8988T (cell line): ENCODE data around the gene FAM83D.

Experiments used
- DNase-seq: peaks from one replicate; pipeline ENCODE4 v3.0.0; 2011

Gene FAM83D

GRCh38 chr20:38926142-38926933, at the start of gene FAM83D:
TSS of gene FAM83D (plus strand) at chr20:38926417. CDS start at chr20:38926443, 26 bp downstream.
- peak; percentile 97 for DNase-seq

DNA sequence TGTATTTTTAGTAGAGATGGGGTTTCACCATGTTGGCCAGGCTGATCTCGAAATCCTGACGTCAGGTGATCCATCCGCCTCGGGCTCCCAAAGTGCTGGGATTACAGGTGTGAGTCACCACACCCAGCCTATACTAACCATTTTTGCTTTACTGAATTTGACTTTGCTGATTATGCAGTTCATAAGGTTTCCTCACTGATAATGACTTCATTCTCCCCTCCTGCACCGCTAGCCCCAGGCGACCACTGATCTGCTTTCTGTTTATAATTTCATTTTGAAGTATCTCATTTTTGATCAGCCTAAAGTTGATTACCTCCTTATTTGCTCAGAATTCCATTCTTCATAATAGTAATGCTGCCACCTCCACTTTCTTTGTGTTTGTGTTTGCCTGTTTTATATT, 48.7 kb upstream of the FAM83D start:
- DNase-seq: no peak

GRCh38 chr20:38878866-38879265, 47.4 kb upstream of the FAM83D start:
- no peak for DNase-seq

- no peak for DNase-seq
Measured at GRCh38 chr20:38880952-38881735, 45.1 kb upstream of the FAM83D start.

DNA sequence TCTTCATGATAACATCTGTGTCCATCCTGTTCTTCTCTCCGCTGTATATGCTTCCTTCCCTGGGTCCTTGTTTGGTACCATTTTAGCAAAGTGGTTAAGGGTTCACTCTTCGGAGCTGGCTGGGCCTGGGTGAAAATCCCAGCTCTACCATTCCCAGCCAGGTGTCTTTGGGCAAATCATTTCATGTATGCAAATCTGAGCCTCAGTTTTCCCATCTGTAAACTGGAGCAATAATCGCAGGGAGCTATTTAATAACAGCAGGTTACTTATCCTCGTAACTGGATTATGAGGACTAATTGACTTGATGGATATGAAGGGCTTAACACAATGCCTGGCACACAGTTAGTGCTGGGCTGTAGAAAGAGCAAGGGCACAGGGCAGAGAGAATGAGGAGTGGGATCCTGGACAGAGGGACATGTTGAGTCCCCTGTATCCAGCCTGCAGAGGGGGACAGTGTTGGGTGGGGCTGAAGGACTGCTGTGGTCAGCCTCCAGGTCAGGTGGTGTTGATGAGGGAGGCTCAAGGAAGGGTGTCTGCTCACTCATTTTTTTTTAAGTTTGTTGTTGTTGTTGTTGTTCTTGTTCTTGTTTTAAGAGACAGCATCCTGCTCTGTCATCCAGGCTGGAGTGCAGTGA, 44.3 kb upstream of the FAM83D start:
- no peak for DNase-seq

GRCh38 chr20:38882600-38882999, 43.6 kb upstream of the FAM83D start:
- no peak for DNase-seq

DNA sequence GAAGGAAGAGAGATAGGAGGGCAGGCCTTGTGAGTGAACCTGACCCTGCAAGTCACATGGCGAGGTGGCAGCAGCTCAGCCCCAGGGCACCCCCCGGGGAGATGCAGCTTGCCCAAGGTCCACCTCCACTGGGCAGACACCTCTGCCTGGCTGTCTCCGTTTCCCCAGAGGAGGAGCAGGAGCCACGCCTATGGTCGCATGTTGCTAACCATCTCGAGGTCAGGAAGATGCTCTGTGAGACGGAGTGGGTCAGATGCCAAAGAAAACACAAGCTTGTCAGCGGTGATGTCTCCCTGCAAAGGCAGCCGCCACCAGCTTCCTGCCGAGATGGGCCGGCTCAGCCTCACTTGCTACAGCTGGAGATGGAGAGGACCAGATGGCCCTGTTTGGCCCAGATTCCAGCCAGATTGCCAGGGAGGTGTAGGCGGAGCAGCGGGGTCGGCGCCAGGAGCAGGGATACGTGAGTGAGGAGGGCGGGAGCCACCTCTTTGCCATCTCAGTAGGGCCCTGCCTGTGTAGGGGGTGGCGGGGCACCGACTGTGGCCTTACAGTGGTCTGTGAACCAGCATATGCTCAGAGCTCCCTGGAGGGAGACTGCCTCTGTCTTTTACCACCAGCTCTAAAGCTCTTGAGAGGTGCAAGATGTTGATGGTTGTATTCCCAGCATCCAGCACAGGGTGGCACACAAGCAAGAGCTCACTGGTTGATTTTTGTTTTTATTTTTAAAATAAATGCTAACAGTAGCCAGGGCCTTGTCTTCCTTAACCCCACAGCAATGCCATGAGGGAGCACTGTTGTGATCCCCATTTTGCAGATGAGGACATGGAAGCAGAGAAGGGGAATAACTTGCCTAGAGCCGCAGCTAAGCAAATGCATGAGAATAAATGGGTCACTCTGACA, 42.9 kb upstream of the FAM83D start:
- no peak for DNase-seq

- no peak for DNase-seq
Measured at GRCh38 chr20:38883981-38884733, 42.1 kb upstream of the FAM83D start.

DNA sequence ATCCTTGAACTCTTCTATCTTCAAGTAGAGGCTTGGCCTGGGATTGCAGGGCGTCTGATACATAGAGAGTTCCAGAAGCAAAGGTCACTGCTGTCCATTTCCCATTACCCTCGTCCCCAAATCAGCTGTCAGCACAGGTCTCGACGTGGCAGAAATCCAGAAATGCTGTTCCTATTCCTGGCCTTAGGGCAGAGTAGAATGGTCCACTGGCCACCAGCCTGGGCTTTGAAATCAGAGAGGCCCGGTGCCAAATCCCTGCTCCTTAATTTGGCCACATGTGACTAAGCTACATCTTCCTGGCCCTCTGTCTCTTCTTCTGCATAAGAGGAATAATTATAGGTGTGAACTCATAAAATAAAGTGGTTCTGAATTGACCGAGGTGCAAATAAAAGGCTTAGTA, 40.9 kb upstream of the FAM83D start:
- DNase-seq: no peak

DNA sequence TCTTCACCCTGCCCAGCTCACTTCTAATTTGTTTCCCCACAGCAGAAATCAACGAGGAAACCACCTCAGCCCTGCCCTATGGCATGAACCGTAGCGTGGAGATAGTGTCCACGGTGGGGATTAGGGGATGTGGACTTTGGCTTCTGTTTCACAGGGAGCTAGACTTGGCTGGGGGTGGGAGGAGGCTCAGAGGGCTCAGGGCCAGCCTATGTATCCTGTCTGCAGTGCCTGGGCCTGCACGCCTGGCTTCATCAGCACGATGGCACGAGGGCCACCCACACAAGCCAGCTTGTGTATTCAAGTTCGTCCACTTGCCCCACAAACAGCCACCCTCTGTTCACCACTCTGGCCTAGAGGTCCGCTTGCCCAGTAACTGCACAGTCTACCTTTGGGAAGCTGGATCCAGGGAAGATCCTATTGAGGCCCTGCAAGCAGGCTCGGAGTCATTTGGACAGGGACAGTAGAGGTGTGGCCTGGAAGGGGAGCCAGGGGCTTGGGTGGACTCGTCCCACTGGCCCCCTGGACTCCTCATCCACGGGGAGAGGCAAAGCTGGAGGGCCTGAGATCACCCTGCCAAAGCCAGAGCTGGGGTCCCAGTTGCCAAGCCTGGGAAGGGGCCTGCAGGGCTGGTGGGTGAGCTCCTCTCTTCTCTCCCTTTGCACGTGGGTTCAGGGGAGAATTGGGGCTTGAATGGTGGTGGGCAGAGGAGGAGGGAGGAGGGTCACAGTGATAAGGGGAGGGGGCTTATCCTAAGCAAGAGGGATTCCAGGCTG, 38.0 kb upstream of the FAM83D start:
- no peak for DNase-seq

DNA sequence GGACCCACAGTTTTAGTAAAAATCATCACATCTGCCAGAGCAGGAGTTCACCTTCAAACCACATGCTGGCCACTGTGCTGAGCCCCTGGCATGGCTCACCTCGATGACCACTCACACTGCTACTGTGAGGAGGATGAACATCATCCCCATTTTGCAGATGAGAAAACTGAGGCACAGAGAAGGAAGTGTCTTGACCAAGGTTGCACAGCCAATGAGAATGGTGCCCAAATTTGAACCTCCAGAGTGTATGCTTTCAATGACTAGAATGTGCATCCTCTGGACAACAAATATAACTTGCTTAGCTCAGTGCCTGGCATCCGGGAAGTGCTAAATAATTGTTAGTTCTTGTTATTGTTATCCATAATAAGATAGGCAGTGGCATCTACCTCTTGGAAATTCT, 37.2 kb upstream of the FAM83D start:
- no peak for DNase-seq

DNA sequence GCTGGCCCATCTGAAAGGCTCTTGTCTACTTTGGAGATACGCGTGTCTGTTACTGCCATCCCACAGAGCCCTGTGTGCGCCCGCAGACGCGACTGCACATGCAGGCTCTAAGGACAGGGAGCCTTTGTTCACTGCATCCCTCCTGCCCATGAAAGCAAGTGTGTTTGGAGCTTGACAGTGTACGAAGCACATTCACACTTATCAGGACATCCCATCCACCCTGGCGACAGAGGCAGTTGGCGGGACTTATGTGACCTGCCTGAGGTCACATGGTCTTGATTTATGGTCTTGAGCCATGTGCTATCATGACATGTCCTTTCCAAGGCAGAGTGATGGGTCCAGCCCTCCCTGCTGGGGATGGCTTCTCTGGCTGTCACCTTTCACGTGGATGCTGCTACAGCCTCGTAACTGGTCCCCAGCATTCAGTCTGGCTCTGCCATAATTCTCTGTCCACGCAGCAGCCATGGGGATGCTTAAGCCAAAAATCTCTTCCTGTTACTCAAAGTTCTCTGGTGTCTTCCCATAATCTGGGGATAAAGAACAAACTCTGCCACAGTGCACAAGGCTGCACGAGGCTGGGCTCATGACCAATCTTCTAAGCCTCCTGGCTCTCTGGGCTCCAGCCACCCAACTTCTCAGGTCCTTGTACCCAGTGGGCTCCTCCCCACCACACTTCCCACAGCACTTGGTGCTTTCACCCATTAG, 36.3 kb upstream of the FAM83D start:
- no peak for DNase-seq

GRCh38 chr20:38890497-38890818, 35.8 kb upstream of the FAM83D start:
- DNase-seq: no peak

DNA sequence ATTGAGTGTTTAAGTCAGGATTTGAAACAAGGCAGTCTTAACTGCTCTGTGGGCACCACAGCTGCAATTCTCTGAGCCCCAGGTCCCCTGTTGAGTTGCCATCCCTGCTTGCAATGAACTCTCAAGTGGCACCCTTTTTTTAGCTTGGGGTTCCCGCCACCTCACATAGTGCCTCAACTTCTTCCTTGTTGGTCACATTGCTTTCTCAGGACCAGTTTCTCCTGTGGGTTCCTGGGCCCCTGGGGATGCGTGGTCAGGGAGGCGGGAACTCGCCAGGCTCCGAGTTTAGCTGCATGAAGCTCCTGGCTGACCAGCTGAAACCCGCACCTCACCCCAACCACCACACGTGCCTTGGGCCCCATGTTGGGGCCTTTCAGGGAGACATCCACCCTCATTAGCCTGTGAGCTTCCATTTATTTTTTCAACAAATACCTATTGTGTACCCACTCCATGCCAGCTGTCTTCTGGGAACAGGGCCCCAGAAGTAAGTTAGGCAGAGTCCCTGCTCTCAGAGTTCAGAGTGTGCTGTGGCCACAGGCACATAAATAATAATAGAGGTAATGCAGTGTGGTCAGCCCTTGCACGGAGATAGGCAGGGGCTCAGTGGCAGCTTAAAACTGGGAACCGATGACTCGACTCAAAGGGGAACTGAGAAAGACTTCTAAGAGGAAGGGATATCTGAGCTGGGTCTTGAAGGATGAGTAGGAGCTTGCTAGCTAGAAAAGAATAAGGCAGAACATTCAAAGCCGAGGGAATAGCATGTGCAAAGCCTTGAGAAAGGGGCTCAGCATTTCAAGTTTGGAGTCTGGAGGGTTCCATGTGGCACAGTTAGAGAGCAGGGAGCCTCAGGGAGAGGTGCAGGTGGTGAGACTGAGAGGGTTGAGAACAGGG, 33.9 kb upstream of the FAM83D start:
- DNase-seq: no peak

- no peak for DNase-seq
Measured at GRCh38 chr20:38893056-38893564, 33.1 kb upstream of the FAM83D start.

- peak; percentile 89 for DNase-seq
Measured at GRCh38 chr20:38893565-38894090, 32.6 kb upstream of the FAM83D start.

GRCh38 chr20:38894091-38894847, 31.9 kb upstream of the FAM83D start:
- peak; percentile 25 for DNase-seq
